ENCODE results near the gene SZRD1. TPM values are rescaled to one million over a fixed set of nuclear protein-coding genes. Genes with fewer than 3 reads are reported as not detected.
A peak's percentile ranks its signal among the peaks of the same experiment; 100 is the strongest.

The SZRD1 gene
- total and polyA plus RNA-seq, 4 donors: 14.2 to 44.3 (median 25.0) TPM

- TF ChIP-seq HNF4G (IDR thresholded peaks at IDR 0.05): no peak
- TF ChIP-seq TAF1 (conservative IDR thresholded peaks at IDR 0.05): no peak
Measured at GRCh38 chr1:16386454-16387113, 19.5 kb downstream of the SZRD1 start (continued).

GRCh38 chr1:16387201-16388188 lies 20.5 kb downstream of the SZRD1 start:
- Histone ChIP-seq H3K27ac (ENCODE audit: low read depth in 1 of 2, low read length in 2 of 2) (peak overlapping the region in 1 of 2 donors; percentile 28), H3K4me3 (ENCODE audit: low read depth in 1 of 3, low read length in 3 of 3) (peak overlapping the region; percentile 16 to 56 (median 16)), H3K9ac (ENCODE audit: low read depth in 1 of 2, low read length in 2 of 2) (peak overlapping the region in 1 of 2 donors; percentile 63), H3K4me1 (ENCODE audit: control insufficient read depth in 4 of 4, insufficient read depth in 4 of 4, low read length in 3 of 4) (peaks cover 2 to 38% (median 28%) of the 10 kb centered on the region in 4 donors), H3K9me3 (ENCODE audit: control insufficient read depth in 4 of 4, low read length in 3 of 4) (no peaks in the 10 kb centered on the region), H3K27me3 (ENCODE audit: control insufficient read depth in 4 of 4, insufficient read depth in 4 of 4, low read length in 3 of 4) (no peaks in the 10 kb centered on the region), H3K36me3 (ENCODE audit: control insufficient read depth in 4 of 4, insufficient read depth in 3 of 4, low read depth in 1 of 4, low read length in 3 of 4) (no peaks in the 10 kb centered on the region)
- no peak for DNase-seq (ENCODE audit: low spot score)
- 54% methylated on average over 14 of the region's 14 CpGs for WGBS
- TF ChIP-seq FOXA2 (IDR thresholded peaks at IDR 0.05) (no peak), EGR1 (IDR thresholded peaks at IDR 0.05; ENCODE audit: low read depth in 2 of 2) (no peak), SP1 (IDR thresholded peaks at IDR 0.05) (no peak), GABPA (IDR thresholded peaks at IDR 0.05 in 1 of 2, conservative IDR thresholded peaks at IDR 0.05 in 1 of 2) (no peak), RAD21 (IDR thresholded peaks at IDR 0.05) (no peak), JUND (IDR thresholded peaks at IDR 0.05) (no peak), NR2F2 (IDR thresholded peaks at IDR 0.05) (no peak), YY1 (IDR thresholded peaks at IDR 0.05) (no peak), MAX (IDR thresholded peaks at IDR 0.05) (no peak), ATF3 (IDR thresholded peaks at IDR 0.05) (no peak), REST (IDR thresholded peaks at IDR 0.05) (no peak), TAF1 (conservative IDR thresholded peaks at IDR 0.05) (no peak), RXRA (IDR thresholded peaks at IDR 0.05) (no peak), CTCF (IDR thresholded peaks at IDR 0.05; ENCODE audit: low read depth, low read length, missing input control) (no peak), HNF4A (conservative IDR thresholded peaks at IDR 0.05) (no peak)

Data from liver (tissue), 9 donors.